ENCODE data around the gene METTL2B.
"Not testable (repeated sequence)": the region's sequence is repeated elsewhere in the genome, so short reads cannot be mapped to it uniquely, and the experiment has no call there.

METTL2B gene

DNA sequence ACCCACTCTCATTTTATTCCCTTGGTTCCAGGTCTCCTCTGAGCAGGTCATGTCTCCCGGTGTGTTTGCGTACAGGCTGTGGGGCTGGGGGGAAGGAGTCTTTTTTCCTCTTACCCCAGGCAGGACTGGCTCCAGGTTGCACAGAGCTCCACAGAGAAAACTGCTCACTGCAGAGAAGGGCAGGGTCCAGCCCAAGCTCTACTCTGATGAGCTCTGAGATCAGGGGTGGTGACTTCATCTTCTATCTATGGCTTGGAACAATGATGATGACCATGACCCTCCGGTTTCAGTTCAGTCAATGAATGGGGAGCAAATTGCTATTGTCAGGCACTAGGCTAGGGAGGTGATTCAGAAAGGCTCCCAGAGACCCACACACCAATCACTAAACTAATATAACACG, 49.0 kb downstream of the METTL2B start:
- not testable (repeated sequence) for H3K36me3 ChIP-seq (ENCODE audit: insufficient read depth, insufficient read length, low read length); H3K4me1 ChIP-seq (ENCODE audit: insufficient read depth, insufficient read length); H3K4me3 ChIP-seq (ENCODE audit: insufficient read length, low read depth); DNase-seq (ENCODE audit: low read depth, low spot score); H3K9ac ChIP-seq (ENCODE audit: insufficient read length, low read depth); H3K9me3 ChIP-seq (ENCODE audit: insufficient read depth, low read length); H3K27me3 ChIP-seq (ENCODE audit: insufficient read depth, insufficient read length)

DNA sequence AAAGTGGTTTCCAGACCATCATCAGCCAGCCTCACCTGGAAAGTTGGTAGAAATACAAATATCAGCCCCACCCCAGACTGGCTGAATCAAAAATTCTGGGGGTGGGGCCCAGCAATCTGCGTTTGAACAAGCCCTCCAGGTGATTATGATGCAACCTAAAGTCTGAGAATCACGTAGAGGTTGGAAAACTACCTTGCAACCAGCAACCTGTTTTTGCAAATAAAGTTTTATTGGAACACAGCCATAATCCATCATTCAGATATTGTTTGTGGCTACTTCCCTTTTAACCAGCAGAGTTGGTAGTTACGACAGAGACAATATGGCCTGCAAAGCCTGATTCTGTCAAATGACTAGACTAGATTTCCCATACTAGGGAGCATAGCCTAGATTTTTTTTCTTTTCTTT, 49.5 kb downstream of the METTL2B start:
- H3K27me3 ChIP-seq (ENCODE audit: insufficient read depth, insufficient read length); DNase-seq (ENCODE audit: low read depth, low spot score); H3K9me3 ChIP-seq (ENCODE audit: insufficient read depth, low read length); H3K36me3 ChIP-seq (ENCODE audit: insufficient read depth, insufficient read length, low read length); H3K4me1 ChIP-seq (ENCODE audit: insufficient read depth, insufficient read length); H3K9ac ChIP-seq (ENCODE audit: insufficient read length, low read depth); H3K4me3 ChIP-seq (ENCODE audit: insufficient read length, low read depth): not testable (repeated sequence)

DNA sequence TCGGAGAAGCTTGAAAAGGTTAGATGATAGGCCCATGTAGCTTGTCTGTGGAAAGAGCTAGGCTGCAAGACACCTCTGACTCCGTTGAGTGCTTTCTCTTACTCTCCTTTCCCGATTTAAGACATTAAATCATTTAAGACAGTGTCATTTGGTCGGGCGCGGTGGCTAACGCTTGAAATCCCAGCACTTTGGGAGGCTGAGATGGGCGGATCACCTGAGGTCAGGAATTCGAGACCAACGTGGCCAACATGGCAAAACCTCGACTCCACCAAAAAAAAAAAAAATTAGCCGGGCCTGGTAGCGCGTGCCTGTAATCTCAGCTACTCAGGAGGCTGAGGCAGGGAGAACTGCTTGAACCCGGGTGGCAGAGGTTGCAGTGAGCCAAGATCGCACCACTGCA, 52.6 kb downstream of the METTL2B start:
- not testable (repeated sequence) for DNase-seq (ENCODE audit: low read depth, low spot score); H3K9me3 ChIP-seq (ENCODE audit: insufficient read depth, low read length); H3K27me3 ChIP-seq (ENCODE audit: insufficient read depth, insufficient read length); H3K4me1 ChIP-seq (ENCODE audit: insufficient read depth, insufficient read length); H3K9ac ChIP-seq (ENCODE audit: insufficient read length, low read depth); H3K36me3 ChIP-seq (ENCODE audit: insufficient read depth, insufficient read length, low read length); H3K4me3 ChIP-seq (ENCODE audit: insufficient read length, low read depth)

DNA sequence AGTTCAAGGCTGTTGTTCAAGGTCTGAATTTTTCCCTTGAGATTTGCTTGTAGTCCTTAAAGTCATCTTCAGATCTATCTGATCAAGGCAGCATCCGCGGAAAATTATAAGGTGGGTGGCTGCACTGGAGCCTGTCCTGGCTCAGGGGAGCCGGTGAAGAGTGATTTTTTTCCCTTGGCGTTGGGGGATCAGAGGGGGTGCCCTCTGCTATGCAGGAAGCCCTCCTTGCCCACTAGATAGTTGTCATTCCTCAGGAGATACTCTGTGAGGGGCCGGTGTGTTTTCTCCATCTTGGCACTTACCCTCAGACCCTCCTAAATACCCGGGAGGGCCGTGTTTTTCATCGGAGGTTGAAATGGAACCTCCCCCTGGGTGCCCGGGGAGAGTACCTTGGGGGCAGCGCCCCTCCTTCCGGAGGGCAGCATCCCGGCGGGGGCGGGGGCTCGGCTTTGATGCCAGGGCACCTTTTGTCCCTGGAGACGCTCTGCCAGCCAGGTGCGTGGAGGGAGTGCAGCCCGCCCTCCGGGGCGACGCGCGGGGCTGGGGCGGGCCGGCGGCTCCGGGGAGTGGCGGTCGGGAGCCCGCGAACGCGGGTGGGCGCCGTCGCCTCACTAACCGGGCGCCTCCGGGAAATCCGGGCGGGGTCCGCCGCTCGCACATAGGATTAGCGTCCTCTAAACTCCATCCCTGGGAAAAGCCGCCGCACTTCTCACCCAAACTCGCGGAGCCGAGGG, 53.7 kb downstream of the METTL2B start:
- not testable (repeated sequence) for DNase-seq (ENCODE audit: low read depth, low spot score); H3K4me1 ChIP-seq (ENCODE audit: insufficient read depth, insufficient read length); H3K36me3 ChIP-seq (ENCODE audit: insufficient read depth, insufficient read length, low read length); H3K9me3 ChIP-seq (ENCODE audit: insufficient read depth, low read length); H3K27me3 ChIP-seq (ENCODE audit: insufficient read depth, insufficient read length)
- Histone ChIP-seq H3K4me3 (ENCODE audit: insufficient read length, low read depth) (peak overlapping the region; percentile 39), H3K9ac (ENCODE audit: insufficient read length, low read depth) (peak overlapping the region; percentile 56)

DNA sequence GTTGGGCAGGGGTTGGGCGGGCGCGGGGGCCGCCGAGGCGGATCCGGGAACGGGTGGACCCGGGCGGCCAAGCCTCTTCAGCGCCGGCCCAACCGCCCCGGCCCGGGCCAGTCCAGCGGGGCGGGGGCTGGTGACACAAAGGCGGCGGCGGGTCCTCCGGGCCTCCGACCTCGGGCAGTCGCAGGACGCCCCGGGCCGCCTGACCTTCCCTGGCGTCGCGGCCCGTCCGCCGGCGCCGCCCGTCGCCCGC, 54.2 kb downstream of the METTL2B start:
- Histone ChIP-seq H3K4me3 (ENCODE audit: insufficient read length, low read depth) (peak overlapping the region; percentile 39), H3K9ac (ENCODE audit: insufficient read length, low read depth) (peak overlapping the region; percentile 56), H3K4me1 (ENCODE audit: insufficient read depth, insufficient read length) (no peaks in the 10 kb centered on the region), H3K27me3 (ENCODE audit: insufficient read depth, insufficient read length) (no peaks in the 10 kb centered on the region), H3K36me3 (ENCODE audit: insufficient read depth, insufficient read length, low read length) (peaks cover 5% of the 10 kb centered on the region), H3K9me3 (ENCODE audit: insufficient read depth, low read length) (no peaks in the 10 kb centered on the region)
- TF ChIP-seq SUZ12 (IDR thresholded peaks at IDR 0.05; ENCODE audit: extremely low read depth, insufficient read depth, insufficient read length), result no peak
- TF ChIP-seq ZNF274 (IDR thresholded peaks at IDR 0.05; ENCODE audit: low read depth, low read length), result no peak
- TF ChIP-seq YY1 (IDR thresholded peaks at IDR 0.05; ENCODE audit: insufficient read depth, insufficient read length), result no peak
- DNase-seq (ENCODE audit: low read depth, low spot score), result no peak

DNA sequence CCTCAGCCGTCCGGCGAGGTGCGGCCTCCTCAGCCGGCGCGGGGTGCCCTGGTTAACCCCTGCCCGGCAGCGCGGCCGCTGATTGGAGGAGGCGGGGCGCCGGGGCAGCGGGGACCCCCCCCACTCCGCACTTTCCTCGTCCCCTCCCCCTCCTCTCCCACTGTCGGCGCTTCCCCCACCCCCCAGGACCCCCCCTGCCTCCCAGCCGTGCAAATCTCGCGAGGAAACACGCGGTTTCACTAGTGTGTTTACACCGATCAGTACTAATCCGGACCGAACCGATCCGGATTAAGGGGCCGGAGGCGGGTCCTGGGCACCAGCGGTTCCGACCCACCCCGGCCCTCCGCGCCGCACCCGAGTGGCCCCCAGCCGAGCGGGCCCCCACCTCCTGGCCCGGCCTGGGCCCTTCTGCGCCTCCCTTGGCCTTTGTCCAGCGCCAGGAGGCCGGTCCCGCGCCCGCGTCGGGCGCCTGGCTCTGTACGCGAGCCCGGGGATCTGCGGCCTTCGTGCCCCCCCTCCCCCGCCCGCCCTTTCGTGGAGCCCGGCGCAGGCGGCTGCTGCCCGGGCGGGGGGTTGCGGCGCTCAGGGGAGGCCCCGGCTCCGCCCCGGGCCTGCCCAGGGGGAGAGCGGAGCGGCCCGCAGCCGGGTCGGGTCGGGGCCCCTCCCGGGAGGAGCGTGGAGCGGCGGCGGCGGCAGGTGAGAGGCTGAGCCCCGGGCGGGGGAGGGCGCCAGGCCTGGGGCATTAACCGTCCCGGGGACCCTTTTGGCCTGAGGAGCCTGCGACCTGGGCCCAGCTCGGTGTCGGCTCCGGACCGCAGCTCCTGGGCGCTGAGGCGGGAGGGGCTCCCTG, 54.8 kb downstream of the METTL2B start:
- H3K4me1 ChIP-seq (ENCODE audit: insufficient read depth, insufficient read length); H3K9me3 ChIP-seq (ENCODE audit: insufficient read depth, low read length); H3K36me3 ChIP-seq (ENCODE audit: insufficient read depth, insufficient read length, low read length); H3K27me3 ChIP-seq (ENCODE audit: insufficient read depth, insufficient read length): not testable (repeated sequence)
- Histone ChIP-seq H3K9ac (ENCODE audit: insufficient read length, low read depth) (peak overlapping the region; percentile 76), H3K4me3 (ENCODE audit: insufficient read length, low read depth) (peak overlapping the region; percentile 51)
- DNase-seq (ENCODE audit: low read depth, low spot score), result peak; percentile 77

DNA sequence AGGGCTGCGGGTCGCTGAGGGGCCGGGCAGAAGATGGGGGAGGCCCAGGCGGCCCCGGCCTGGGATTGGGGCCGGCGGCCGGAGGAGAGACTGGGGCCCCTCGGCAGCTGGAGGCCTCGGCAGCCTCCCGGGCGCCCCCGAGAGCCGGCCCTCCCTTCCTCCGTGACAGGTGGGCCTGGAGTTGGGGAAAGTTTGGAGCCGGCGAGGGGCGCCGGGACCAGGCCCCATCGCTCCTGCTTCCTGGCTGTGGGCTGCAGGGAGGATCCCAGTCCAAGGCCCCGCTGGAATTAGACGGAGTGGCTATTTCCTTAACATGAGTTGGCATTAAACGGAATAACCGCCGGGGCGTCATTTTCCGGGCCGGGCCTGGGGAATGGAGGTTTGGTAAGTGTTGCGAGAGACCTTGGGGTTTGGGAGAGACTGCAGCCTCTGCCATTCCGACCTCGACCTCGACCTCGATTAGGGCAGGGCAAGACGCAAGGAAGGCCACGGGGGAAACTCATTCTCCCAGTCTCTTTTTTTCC, 55.5 kb downstream of the METTL2B start:
- not testable (repeated sequence) for H3K36me3 ChIP-seq (ENCODE audit: insufficient read depth, insufficient read length, low read length); H3K9me3 ChIP-seq (ENCODE audit: insufficient read depth, low read length); H3K27me3 ChIP-seq (ENCODE audit: insufficient read depth, insufficient read length); DNase-seq (ENCODE audit: low read depth, low spot score); H3K4me1 ChIP-seq (ENCODE audit: insufficient read depth, insufficient read length)
- Histone ChIP-seq H3K9ac (ENCODE audit: insufficient read length, low read depth) (peak overlapping the region; percentile 77), H3K4me3 (ENCODE audit: insufficient read length, low read depth) (peak overlapping the region; percentile 51)

DNA sequence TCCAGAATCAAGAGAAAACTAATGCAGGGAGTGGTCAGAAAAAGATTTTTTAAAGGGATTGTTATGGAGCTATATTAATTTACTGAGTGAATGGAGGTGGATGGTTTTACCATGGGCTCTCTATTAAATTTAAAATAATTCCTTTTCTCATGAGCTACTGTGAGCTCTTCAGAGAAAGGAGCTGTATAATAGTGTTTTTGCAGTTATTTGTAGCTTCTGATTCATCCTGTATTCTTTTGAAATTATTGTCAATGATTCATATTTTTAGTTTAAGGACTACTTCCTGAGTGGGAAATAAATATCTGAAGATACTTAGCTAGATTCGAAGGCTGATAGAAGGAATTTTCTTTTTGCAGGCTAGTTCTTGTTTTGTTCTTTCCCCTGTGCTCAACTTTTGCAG, 56.4 kb downstream of the METTL2B start:
- H3K4me1 ChIP-seq (ENCODE audit: insufficient read depth, insufficient read length); H3K9ac ChIP-seq (ENCODE audit: insufficient read length, low read depth); DNase-seq (ENCODE audit: low read depth, low spot score); H3K9me3 ChIP-seq (ENCODE audit: insufficient read depth, low read length); H3K36me3 ChIP-seq (ENCODE audit: insufficient read depth, insufficient read length, low read length); H3K4me3 ChIP-seq (ENCODE audit: insufficient read length, low read depth); H3K27me3 ChIP-seq (ENCODE audit: insufficient read depth, insufficient read length): not testable (repeated sequence)

DNA sequence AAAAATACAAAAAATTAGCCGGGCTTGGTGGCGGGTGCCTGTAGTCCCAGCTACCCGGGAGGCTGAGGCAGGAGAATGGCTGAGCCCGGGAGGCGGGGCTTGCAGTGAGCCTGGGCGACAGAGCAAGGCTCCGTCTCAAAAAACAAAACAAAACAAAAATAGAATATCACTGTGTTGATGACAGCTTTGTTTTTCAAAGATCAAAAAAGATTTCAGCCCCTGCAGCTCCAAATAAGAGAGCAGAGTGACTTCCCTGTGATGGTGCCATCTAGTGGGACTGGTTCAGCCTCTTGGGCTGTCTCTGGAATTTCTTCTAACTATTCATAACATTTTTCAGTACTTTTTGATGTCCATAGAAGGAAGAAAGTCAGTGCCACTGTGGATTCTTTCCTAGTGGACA, 60.9 kb downstream of the METTL2B start:
- not testable (repeated sequence) for H3K27me3 ChIP-seq (ENCODE audit: insufficient read depth, insufficient read length); H3K4me1 ChIP-seq (ENCODE audit: insufficient read depth, insufficient read length); H3K4me3 ChIP-seq (ENCODE audit: insufficient read length, low read depth); H3K36me3 ChIP-seq (ENCODE audit: insufficient read depth, insufficient read length, low read length); DNase-seq (ENCODE audit: low read depth, low spot score); H3K9me3 ChIP-seq (ENCODE audit: insufficient read depth, low read length); H3K9ac ChIP-seq (ENCODE audit: insufficient read length, low read depth)

DNA sequence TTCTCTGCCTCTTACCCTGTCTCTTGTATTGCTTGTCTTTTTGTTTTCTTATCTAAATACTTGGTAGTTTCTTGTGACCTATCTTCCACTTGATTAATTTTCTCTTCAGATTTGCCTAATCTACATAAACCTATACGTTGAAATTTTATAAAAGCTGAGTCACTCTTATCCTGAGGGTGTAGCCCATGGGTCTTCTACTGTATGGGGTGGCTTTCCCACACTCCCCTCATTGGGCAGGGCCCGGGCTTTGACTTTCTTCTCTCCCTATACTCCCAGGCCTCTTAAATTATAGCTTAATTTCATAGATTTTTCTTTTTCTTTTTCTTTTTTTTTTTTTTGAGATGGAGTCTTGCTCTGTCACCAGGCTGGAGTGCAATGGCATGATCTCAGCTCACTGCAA, 66.0 kb downstream of the METTL2B start:
- DNase-seq (ENCODE audit: low read depth, low spot score); H3K4me3 ChIP-seq (ENCODE audit: insufficient read length, low read depth); H3K4me1 ChIP-seq (ENCODE audit: insufficient read depth, insufficient read length); H3K9ac ChIP-seq (ENCODE audit: insufficient read length, low read depth); H3K9me3 ChIP-seq (ENCODE audit: insufficient read depth, low read length); H3K27me3 ChIP-seq (ENCODE audit: insufficient read depth, insufficient read length); H3K36me3 ChIP-seq (ENCODE audit: insufficient read depth, insufficient read length, low read length): not testable (repeated sequence)

DNA sequence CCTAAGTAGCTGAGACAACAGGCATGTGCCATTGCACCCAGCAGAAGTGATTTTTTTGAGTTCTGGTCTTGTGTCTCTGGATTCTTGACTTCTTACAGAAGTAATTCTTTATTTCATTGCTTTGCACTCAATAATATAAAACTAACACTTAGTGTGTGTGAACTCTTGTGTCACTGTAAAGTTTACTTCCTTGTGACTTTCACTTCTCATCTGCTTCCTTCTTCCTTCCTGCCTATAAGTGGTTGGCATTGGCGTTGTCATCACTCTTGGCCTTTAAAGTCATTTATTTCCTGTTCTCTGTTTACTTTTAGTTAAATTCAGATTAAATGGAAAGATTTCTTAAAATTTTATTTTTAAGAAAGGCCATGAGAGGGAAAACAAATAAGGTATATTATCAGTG, 66.8 kb downstream of the METTL2B start:
- H3K4me3 ChIP-seq (ENCODE audit: insufficient read length, low read depth); H3K9ac ChIP-seq (ENCODE audit: insufficient read length, low read depth); H3K36me3 ChIP-seq (ENCODE audit: insufficient read depth, insufficient read length, low read length); DNase-seq (ENCODE audit: low read depth, low spot score); H3K27me3 ChIP-seq (ENCODE audit: insufficient read depth, insufficient read length); H3K4me1 ChIP-seq (ENCODE audit: insufficient read depth, insufficient read length); H3K9me3 ChIP-seq (ENCODE audit: insufficient read depth, low read length): not testable (repeated sequence)
